ENCODE data around the gene NOC2L.

GRCh38 chr1:953524-954320 is 5.3 kb downstream of the NOC2L start:
- no peak for TF ChIP-seq CREB1 (IDR thresholded peaks at IDR 0.05; ENCODE audit: low read depth)
- TF ChIP-seq YY1 (IDR thresholded peaks at IDR 0.05; ENCODE audit: low read depth): no peak
- TF ChIP-seq REST (IDR thresholded peaks at IDR 0.05; ENCODE audit: low read depth): no peak
- TF ChIP-seq ZBTB7A (IDR thresholded peaks at IDR 0.05; ENCODE audit: low read depth): no peak
- no peak for TF ChIP-seq TAF1 (IDR thresholded peaks at IDR 0.05; ENCODE audit: low read depth)
